A549 (cell line): Measurements from ENCODE around the gene SHISA4.

Experiments
- CEBPB ChIP-seq, 2 experiments: fragments of >200 bp in 1 of 2; sonication (Bioruptor Twin) in 1 of 2; formaldehyde crosslinking in 1 of 2; IDR thresholded peaks; 2 replicates each; pipeline ENCODE4 v1.6.1; 2012 to 2016
- CTCF ChIP-seq: fragments of >200 bp; sonication (Bioruptor Twin); formaldehyde crosslinking; IDR thresholded peaks from 3 replicates; pipeline ENCODE4 v1.5.1; 2016
- EP300 ChIP-seq, 2 experiments: fragments of >200 bp; sonication (Bioruptor Twin); formaldehyde crosslinking; IDR thresholded peaks; 2 replicates in 1 of 2; 3 replicates in 1 of 2; pipeline ENCODE4 v1.6.1; 2016 to 2017
- HMGXB4 ChIP-seq: fragments of 250-450 bp; sonication (Bioruptor Pico); IDR thresholded peaks from 2 replicates; pipeline ENCODE4 v1.5.0; 2021; ENCODE audit warnings: mild to moderate bottlenecking, moderate library complexity, borderline replicate concordance
- POLR2A ChIP-seq: IDR thresholded peaks from 2 replicates; pipeline ENCODE4 v1.6.1; 2012; ENCODE audit warnings: mild to moderate bottlenecking, low read length
- RAD21 ChIP-seq, 2 experiments: fragments of >200 bp in 1 of 2; sonication (Bioruptor Twin) in 1 of 2; formaldehyde crosslinking in 1 of 2; IDR thresholded peaks in 1 of 2; conservative IDR thresholded peaks in 1 of 2; 2 replicates in 1 of 2; 3 replicates in 1 of 2; pipeline ENCODE4 v1.6.1; 2012 to 2018; ENCODE audit warnings: inconsistent platforms in 1 of 2
- RFX5 ChIP-seq: fragments of 450-650 bp; IDR thresholded peaks from 2 replicates; pipeline ENCODE4 v1.7.1; 2014; ENCODE audit warnings: antibody characterized with exemption, mild to moderate bottlenecking, moderate library complexity
- RNF2 ChIP-seq: fragments of 200-600 bp; sonication (generic); IDR thresholded peaks from 2 replicates; pipeline ENCODE4 v1.6.1; 2016; ENCODE audit warnings: low read depth, mild to moderate bottlenecking, antibody characterized with exemption, moderate library complexity, borderline replicate concordance

- no peak for TF ChIP-seq RFX5
- TF ChIP-seq CTCF, result no peak
- no peak for TF ChIP-seq POLR2A
- no peak for TF ChIP-seq RAD21 (conservative IDR thresholded peaks at IDR 0.05 in 1 of 2, IDR thresholded peaks at IDR 0.05 in 1 of 2)
- TF ChIP-seq RNF2, result no peak
- no peak for TF ChIP-seq CEBPB (IDR thresholded peaks at IDR 0.05)
- TF ChIP-seq EP300 (IDR thresholded peaks at IDR 0.05), result no peak
- TF ChIP-seq HMGXB4 (CRISPR knock-in tag), result no peak
Observed at GRCh38 chr1:201850053-201850397, 38.7 kb upstream of the SHISA4 start.
